Jurkat, Clone E6-1 (cell line): Measurements from ENCODE around the gene TNFRSF11A.

ENCODE experiments used
- DNase-seq: peaks from one replicate; pipeline ENCODE4 v3.0.0-alpha.2; 2011; ENCODE audit warnings: low read depth, low spot score
- H3K4me3 ChIP-seq: 2 replicates; pipeline ENCODE4 v1.5.1; 2011; ENCODE audit warnings: mild to moderate bottlenecking, low read length, control low read depth, moderate library complexity

Gene TNFRSF11A

DNA sequence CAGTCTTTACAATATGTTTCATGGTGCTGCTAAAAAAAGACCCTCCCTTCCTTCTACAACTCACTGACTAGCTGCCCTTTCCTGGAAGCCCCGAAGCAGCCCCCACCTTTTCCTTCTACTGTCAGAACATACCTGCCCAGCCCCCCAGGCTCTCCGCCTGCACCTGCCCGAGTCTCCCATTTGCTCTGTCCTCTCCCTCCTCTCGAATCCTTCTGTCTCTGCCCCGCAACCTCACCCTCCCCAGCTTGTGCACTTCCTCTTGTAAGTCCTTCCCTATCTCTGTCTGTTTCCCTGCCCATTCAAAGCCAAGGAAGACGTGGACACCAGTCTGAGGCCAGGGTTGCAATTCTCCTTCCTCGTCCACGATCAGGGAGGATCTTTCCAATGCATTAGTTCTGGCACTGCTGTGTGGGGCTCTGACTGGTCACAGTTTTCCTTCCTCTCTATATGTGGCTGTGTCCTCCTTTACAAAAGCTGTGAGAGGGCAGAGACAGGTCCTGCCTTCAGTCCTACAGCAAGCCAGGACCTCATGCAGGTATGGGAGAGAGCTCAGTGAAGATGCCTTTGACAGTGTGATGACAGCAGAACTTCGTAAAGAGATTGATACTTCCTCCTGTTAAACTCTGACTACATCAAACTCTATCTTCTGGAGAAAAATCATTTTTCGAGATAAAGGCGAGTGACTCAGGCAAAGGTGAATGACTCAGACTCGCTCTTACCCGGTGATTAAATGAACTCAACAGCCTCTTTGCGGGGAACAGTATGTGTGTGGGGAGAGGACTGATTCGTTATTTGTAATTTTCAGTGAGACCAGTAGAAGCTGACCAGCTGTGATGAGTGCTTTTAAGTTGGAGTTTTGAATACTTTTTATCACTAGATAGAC, 14.2 kb downstream of the TNFRSF11A start:
- no peak for DNase-seq
- no peak overlapping the region for H3K4me3 ChIP-seq

DNA sequence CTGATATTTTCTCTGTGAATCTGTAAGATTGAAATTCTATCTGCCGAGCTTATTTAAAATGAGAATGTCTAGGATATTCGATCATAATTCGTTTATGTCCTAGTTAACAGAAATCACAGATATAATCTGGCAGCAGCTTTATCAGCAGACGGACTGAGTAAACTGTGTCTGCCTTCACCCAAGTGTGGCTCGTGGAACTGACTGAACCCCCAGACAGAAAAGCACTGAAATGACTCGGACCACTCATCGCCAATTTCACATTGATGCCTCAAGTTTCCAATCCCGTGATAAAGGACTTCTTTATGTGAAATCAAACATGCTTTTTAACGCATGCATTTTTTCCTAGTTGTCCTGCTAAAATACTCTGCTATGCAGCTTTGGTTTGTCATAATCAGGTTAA, 15.9 kb downstream of the TNFRSF11A start:
- no peak for DNase-seq
- H3K4me3 ChIP-seq = no peak overlapping the region

DNA sequence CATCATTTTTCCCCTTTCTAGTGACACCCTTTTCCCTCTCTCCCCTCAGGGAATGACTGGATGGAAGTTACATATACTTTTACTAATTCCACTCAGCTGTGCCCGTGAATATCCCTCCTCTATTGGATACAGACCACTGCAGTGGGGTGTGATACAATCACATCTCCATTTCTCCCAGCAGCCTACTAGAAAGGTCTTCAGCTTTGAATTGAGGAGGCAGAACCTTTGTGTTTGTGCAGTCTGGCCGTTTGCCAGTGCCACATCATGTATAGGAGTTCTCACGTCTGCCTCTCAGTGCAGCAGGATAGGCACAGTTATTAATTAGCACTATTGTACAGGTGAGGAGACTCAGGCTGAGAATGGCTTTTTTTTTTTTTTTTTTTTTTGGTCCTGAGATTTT, 16.4 kb downstream of the TNFRSF11A start:
- H3K4me3 ChIP-seq = no peak overlapping the region
- no peak for DNase-seq

DNA sequence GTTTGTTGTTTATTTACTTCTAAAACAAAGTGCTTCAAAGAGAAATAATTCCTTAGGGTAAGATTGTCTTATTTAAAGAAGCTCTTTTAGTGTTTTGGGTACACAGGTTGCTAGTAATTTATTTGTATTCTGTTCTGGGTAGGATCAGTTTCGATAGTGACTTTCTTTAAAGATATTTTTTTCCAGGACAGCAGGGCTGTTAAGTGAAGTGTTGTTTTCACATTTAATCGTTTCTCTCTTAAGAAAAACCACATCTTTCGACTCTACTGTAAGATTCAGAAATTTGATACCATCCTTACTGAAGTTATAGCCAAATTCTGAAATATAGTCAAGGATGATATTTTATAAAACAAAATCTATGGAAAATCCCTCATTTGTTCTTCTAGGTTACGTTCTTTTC, 17.8 kb downstream of the TNFRSF11A start:
- DNase-seq = no peak

DNA sequence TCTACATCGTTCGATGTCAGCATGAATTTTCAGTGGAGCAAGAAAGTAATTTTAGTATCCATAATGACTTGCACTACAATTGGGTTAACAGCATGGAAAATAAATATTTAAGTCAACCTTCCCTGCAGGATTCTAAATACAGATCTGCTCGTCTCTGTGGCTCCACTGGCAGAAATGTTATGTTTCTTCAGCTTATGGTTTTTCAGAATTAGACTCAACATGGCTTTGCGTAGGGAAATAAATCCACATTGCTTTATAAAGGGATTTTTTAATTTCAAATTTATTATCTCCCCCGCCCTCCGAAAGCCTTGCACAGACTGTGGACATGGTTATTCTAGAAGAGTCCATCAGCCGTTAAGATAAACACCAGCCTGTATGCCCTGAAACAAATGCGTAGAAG, 18.2 kb downstream of the TNFRSF11A start:
- DNase-seq = no peak
- H3K4me3 ChIP-seq = no peak overlapping the region

More for the DNA sequence above, 17.8 kb downstream of the TNFRSF11A start:
- H3K4me3 ChIP-seq = no peak overlapping the region

DNA sequence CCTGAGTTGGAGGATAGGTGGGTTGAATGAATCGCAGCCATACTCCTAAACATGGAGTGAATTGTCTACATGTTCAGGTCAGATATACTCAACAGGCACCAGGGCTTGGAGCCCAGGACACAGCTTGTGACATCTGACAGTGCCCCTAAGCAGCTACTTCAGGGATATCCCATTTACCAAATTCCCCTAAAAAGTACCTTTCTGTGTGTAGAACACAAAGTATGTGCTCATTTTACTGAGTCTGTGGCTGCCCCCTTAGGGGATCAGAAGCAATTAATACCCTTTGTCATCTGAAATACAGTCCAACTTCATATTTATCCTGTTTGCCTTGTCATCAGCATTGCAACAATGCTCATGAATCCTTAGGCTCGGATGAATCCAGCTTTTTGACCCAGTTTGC, 20.8 kb downstream of the TNFRSF11A start:
- H3K4me3 ChIP-seq = no peak overlapping the region
- DNase-seq = no peak

DNA sequence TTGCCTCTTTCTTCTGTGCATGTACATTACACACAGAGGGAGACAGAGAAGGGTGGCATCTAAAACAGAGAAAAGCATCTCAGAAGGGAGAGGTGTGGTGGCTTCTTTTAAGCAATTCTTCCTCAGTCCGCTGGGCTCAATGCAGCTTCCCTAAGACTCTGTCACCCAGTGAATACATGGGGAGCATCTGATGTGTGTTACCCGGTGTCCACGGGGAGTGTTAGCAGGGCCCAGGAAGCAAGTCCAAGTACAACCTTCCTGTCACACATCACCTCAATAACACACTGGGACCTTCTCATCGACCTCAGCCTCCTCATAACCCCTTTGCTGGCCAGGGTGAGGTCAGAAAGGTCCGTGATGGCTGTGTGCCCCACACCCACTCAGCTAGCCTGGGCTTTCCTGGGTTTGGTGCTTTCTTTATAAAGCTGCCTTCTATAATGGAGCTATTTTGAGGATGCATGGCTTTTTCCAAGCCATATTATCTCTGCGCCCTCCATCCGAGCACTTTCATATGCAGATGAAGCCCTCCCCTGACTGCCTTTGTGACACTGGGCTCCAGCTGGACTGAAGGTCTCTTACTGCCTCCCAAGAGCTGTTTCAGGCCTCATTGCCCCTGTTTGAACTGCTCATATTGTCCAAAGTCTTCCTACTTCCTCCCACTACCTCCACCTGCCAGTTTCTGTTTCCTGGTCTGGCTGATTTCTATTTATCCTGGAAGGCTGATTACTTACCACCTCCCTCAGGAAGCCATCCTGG, 21.4 kb downstream of the TNFRSF11A start:
- no peak overlapping the region for H3K4me3 ChIP-seq
- DNase-seq = no peak

DNA sequence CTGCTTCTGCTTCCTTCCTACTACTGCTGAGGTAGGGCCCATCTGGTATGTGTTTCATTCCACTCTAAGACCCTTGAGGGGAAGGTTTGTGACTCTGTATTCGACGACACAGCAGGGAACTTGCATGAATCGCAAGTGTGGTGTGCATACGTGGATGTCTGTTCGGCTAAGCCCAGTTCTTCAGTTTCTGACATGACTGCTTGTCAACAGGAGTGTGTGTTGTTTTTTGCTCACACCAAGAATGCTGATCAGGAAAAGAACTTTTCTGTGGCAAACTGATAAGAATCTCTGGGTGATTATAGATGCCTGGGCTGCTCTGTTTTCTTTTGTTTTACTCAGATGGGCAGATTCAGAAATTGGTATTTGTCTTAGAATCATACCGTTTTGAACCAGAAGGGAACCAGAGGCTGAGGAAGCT, 22.0 kb downstream of the TNFRSF11A start:
- DNase-seq = no peak
- H3K4me3 ChIP-seq = no peak overlapping the region

DNA sequence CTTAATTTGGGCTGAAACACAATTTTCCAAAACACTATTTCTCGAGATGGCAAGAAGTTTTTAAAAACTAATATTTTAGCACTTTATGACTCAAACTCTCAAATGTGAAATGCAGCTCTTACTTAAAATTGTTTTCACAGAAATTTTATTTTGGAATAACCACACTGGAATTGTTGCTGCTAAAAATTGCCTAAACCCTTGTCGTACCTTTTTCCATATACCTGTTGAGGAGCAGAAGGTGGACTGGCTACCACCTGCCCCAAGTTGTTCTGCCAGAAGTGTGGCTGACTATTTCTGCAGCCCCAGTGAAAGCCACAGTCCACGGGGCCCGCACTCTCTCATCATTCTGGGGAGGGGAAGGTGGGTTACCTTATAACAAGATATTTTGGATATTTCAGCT, 23.4 kb downstream of the TNFRSF11A start:
- no peak for DNase-seq
- H3K4me3 ChIP-seq = no peak overlapping the region

DNA sequence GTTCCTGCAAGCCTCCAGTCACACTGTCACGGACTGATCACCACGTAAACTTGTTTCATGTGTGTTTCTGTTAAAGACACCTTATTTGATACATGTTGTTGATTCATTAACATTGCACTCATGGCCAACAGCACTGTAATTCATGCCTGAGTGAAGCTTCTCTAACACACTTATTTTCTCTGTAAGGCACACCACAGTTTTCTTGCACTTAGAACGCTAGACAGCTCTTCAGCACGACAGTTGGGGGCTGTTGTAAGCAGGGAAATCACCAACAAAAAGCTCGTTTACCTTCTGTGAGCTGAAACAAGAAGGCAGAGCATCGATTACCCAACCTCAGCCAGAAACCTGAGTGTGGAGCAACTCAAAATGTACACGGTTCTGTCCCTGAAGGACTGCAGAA, 28.1 kb downstream of the TNFRSF11A start:
- no peak for DNase-seq
- H3K4me3 ChIP-seq = no peak overlapping the region

DNA sequence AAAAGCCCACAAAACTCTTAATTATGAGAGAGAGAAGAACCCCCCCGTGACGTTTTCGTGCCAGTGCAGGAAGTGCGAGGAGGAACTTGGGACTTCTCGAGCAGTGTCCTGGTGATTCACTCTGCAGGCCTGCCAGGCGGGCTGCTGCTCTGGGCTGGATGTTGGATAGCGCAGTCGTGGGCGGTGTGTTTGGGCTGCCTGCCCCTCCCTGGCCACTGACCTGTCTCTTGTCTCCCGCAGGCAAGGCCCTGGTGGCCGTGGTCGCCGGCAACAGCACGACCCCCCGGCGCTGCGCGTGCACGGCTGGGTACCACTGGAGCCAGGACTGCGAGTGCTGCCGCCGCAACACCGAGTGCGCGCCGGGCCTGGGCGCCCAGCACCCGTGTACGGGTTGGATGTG, 29.0 kb downstream of the TNFRSF11A start:
- H3K4me3 ChIP-seq = no peak overlapping the region
- DNase-seq = no peak

DNA sequence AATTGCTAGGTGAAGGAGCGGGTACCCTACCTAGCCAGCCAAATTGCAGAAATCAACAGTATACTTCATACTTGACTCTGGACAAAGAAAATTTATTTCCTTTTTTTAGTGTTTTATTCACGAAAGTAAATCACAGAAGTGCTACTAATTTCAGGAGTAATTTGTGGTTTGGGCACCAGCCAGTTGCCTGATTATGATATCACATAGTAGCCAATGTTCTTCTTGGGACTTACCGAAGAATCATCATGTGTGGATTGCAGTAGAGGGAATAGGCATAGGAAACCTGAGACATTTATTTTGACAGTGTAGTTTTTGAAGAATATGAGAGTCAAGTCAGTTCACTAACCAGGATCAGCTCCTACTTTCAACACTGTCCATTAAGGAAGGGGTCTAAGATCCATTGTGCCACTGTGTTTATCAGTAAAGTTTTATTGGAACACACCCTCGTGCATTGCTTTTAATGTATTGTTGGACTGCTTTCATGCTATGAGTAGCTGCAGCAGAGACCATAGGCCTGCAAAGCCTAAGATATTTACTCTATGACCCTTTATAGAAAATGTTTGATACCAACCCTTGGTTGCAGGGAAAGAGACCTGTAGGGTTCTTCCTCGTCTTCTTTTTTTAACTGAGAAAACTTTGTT, 32.1 kb downstream of the TNFRSF11A start:
- DNase-seq = no peak
- H3K4me3 ChIP-seq = no peak overlapping the region

DNA sequence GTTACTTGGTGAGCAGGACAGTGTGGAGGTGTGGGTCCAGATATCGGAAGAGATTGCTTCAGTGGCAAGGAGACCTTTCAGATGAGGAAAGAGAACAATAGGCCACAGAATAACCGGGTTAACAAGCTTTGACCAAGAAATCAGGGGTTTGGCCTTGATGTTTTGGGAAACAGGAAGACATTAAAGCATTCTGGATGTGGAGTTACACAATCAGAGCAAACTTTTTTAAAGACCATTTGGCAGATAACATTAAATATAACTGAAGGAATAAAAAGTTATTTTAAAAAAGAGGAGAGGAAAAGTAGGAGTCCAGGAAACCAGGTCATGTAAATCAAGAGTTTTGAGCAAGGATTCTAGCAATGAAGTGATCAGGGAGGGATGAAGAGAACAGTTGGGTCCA, 35.7 kb downstream of the TNFRSF11A start:
- H3K4me3 ChIP-seq = no peak overlapping the region
- DNase-seq = no peak

DNA sequence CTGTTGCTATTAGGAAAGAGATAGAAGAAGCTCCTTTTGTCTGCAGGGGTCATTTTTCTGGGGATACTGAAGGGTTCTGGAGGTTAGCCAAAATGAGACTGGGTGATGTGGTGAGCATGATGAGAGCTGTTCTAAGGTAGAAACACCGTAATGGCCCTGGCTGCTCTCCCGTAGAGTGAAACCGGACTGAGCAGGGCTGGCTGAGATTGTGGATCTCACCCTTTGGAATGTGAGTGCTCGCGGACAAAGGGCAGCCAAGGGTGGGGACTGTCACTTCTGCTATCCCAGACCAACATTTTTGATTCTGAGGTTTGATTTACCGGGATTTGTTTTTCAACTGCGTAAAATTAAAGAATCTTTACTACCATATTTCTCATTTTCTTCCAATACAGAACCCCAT, 36.2 kb downstream of the TNFRSF11A start:
- H3K4me3 ChIP-seq = no peak overlapping the region
- DNase-seq = no peak

DNA sequence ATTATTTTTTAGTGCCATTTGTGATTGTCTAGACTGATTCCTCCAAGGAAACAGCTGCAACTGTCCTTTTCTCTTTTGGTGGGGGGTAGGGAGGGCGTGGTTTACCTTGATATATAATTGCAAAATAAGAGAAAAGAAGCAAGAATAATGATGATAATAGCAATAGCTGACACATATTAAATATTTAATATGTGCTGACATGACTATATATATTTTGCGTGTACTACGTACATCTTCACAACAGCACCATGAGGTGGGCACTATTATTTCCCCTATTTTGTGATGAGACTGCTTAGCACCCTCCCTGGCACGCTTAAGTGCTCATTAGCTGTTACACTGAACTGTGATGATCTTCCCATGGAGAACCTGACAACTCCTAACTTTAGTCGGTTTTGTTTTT, 39.4 kb downstream of the TNFRSF11A start:
- no peak for DNase-seq
- no peak overlapping the region for H3K4me3 ChIP-seq

DNA sequence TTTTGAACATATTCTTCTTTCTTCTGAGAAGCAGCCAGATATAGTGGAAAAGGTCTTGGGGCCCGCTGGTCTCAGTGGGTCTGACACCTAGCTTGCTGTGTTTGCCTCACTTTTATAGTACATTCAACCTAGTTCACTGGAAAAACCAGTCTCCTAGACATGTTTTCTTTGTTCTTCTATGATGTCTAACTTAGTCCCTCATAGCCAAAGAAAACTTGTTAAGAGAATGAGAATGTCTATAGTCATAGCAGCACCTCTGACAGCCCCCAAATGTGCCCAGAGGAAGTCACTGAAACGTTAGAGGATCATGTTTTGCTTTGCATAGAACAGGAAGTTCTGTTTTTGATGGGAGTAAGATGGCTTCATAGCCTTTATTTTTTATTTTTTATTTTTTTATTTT, 40.3 kb downstream of the TNFRSF11A start:
- DNase-seq = no peak
- no peak overlapping the region for H3K4me3 ChIP-seq

DNA sequence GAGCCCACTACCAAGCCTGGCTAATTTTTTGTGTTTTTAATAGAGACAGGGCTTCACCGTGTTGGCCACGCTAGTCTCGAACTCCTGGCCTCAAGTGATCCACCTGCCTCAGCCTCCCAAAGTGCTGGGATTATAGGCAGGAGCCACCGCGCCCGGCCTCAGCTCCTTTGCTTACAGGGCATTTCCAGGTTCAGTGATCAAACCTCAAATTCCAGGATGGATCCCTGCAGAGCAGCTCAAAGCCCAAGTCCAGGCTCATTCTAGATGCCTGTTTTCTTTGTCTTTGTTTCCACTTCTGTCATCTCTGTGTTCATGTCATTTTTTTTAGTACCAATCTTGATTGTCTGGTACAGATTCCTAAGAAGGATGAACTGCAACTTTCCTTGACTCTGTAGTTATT, 41.9 kb downstream of the TNFRSF11A start:
- DNase-seq = no peak
- H3K4me3 ChIP-seq = no peak overlapping the region

DNA sequence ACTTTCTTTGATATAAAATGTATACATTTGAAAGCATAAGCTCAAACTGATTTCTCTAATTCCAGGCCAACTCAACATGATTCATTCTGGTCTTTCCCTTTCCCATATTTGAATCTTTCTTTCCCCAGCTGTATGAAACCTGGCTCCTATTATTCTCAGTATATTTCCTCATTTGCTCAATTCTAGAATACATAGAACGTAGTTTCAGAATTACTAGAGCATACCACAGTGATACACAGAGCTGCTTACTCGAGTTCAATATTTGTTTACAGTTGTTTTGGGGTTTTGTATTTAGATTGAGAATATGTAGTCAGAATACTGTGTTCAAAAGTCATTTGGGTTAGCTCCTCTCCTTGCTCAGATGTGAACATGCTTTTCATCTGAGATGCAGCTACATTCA, 43.0 kb downstream of the TNFRSF11A start:
- DNase-seq = no peak
- H3K4me3 ChIP-seq = no peak overlapping the region

DNA sequence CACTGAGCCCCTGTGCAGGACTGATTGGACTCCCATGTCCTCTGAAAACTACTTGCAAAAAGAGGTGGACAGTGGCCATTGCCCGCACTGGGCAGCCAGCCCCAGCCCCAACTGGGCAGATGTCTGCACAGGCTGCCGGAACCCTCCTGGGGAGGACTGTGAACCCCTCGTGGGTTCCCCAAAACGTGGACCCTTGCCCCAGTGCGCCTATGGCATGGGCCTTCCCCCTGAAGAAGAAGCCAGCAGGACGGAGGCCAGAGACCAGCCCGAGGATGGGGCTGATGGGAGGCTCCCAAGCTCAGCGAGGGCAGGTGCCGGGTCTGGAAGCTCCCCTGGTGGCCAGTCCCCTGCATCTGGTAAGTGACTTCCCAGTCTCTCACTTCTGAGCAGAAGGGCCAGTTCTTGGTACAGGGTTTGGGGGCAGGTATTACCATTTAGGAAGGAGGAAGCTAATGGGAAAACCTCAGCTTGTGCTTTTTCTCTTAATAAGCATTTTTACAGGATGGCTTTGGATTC, 44.1 kb downstream of the TNFRSF11A start:
- no peak for DNase-seq
- H3K4me3 ChIP-seq = no peak overlapping the region

DNA sequence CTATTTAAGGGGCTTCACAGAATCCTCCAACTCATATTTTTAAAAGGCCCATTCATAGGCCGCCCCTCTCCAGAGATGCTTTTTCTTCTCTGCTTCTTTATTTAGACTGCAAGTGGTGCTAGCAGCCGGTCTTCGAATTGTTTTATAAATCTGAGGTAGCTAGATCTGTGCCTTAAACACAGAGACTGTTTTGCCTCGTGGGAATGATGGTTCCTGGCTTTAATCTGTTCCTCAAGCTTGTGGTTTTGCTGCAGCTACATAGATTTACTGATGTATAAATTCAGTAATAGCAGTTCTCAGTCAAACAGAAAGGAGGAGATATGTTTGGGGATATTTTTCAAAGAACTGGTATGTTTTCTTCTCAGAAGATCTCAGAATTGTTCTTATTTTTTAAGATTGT, 45.3 kb downstream of the TNFRSF11A start:
- no peak for DNase-seq
- no peak overlapping the region for H3K4me3 ChIP-seq
